Measurements from ENCODE around the gene PHRF1.

PHRF1 gene

DNA sequence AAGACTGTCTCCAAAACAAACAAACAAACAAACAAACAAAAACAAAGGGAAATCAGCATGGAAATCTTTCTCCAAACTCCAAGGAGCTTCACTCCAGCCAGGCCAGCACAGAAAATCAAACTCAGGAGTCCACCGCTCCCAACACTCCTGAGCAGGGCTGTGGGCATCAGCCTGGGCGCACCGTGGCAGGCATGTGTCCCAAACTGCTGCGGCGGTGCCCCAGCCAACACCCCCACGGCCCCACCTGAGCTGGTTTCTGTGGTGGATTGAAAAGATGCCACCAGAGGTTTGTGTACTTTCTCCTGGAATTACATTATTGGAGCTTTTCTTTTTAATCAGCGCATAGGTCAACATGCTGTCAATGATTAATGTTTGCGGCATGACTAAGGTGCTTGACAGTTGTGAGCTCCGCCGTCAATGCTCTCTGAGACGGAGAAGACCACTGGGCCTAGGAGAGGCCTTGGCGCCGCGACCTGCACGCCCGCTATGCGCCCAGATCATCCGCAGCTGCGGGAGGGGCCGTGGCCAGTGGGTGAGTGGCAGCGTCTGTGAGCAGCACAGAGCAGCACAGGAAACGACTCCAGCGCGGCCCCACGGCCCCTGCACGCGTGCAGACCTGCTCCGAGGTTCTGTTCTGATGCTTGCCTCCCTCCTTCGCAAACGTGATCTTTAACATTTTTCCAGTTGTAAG is 78.9 kb downstream of the PHRF1 start:
- H3K4me3 ChIP-seq (replicated peaks; ENCODE audit: low read depth, low read length): no peak overlapping the region
- H3K36me3 ChIP-seq (ENCODE audit: control insufficient read depth, insufficient read depth, low read length): peaks cover 5% of the 10 kb centered on the region
- no peak for DNase-seq (ENCODE audit: extremely low read depth, insufficient read length)
- H3K27me3 ChIP-seq (replicated peaks; ENCODE audit: control insufficient read depth, insufficient read depth, low read length): no peaks in the 10 kb centered on the region
- TF ChIP-seq, protein P1, sequence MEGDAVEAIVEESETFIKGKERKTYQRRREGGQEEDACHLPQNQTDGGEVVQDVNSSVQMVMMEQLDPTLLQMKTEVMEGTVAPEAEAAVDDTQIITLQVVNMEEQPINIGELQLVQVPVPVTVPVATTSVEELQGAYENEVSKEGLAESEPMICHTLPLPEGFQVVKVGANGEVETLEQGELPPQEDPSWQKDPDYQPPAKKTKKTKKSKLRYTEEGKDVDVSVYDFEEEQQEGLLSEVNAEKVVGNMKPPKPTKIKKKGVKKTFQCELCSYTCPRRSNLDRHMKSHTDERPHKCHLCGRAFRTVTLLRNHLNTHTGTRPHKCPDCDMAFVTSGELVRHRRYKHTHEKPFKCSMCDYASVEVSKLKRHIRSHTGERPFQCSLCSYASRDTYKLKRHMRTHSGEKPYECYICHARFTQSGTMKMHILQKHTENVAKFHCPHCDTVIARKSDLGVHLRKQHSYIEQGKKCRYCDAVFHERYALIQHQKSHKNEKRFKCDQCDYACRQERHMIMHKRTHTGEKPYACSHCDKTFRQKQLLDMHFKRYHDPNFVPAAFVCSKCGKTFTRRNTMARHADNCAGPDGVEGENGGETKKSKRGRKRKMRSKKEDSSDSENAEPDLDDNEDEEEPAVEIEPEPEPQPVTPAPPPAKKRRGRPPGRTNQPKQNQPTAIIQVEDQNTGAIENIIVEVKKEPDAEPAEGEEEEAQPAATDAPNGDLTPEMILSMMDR (IDR thresholded peaks at IDR 0.05; ENCODE audit: insufficient read depth, low read length, poor library complexity, severe bottlenecking): no peak

DNA sequence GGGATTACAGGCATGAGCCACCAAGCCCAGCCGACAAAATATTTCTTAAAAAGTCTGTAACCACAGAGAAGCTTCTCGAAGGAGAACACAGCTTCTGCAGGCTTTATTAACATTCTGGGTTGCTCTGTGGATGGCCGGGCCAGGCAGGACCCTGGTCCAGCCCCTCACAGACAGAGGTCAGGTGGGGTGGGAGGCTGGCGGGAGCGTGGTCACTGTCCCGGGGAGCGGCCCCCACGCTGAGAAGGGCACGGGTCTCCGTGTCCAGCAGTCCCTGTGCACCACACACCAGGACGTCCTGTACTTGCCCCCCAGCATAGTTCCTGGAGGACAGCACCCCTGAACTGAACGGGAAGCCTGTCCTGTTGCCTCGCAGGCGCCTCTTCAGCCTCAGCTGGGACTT is 80.2 kb downstream of the PHRF1 start:
- TF ChIP-seq, protein P1 (IDR thresholded peaks at IDR 0.05; ENCODE audit: insufficient read depth, low read length, poor library complexity, severe bottlenecking): no peak
- no peak overlapping the region for H3K4me3 ChIP-seq (replicated peaks; ENCODE audit: low read depth, low read length)
- H3K36me3 ChIP-seq (ENCODE audit: control insufficient read depth, insufficient read depth, low read length): peaks cover 5% of the 10 kb centered on the region
- no peak for DNase-seq (ENCODE audit: extremely low read depth, insufficient read length)
- H3K27me3 ChIP-seq (replicated peaks; ENCODE audit: control insufficient read depth, insufficient read depth, low read length): no peaks in the 10 kb centered on the region

DNA sequence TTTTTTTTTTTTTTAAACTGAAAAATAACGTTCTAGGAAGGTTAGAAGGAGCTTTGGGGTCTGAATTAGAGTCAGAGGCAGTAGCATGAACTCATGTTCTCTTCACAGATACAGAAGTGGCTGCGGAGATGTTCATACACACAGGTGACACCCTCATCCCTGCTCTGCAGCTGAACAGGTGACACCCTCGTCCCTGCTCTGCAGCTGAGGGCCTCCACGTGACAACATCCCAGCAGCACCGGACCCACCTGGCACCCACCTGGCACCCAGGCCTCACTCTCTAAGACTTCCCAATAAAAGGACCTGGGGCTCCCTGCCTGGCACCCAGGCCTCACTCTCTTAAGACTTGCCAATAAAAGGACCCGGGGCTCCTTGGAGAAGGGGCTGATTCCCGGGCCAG is 80.6 kb downstream of the PHRF1 start:
- no peak for DNase-seq (ENCODE audit: extremely low read depth, insufficient read length)
- Histone ChIP-seq H3K36me3 (ENCODE audit: control insufficient read depth, insufficient read depth, low read length) (peaks cover 5% of the 10 kb centered on the region), H3K27me3 (replicated peaks; ENCODE audit: control insufficient read depth, insufficient read depth, low read length) (no peaks in the 10 kb centered on the region), H3K4me3 (replicated peaks; ENCODE audit: low read depth, low read length) (no peak overlapping the region)
- TF ChIP-seq, protein P1 (IDR thresholded peaks at IDR 0.05; ENCODE audit: insufficient read depth, low read length, poor library complexity, severe bottlenecking): no peak

DNA sequence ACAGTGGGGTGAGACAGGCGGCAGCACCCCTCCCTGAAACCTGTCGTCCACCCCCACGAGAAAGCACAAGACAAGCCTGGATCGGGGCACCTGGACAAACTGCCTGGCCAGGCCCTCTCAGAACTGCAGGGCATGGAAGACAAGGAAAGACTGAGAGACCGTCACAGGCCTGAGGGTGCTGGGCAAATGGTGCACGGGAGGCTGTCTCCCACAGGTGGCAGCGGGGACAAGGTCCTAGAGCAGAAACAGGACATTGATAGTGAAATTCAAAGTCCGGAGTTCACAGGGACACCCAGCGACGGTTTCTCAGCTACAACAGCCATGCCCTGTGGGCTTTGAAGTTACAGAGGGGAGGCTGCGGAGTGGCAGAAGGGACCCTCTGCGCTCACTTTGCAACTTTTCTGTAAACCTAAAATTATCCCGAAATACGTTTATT is 81.4 kb downstream of the PHRF1 start:
- Histone ChIP-seq H3K4me3 (replicated peaks; ENCODE audit: low read depth, low read length) (no peak overlapping the region), H3K36me3 (ENCODE audit: control insufficient read depth, insufficient read depth, low read length) (peaks cover 5% of the 10 kb centered on the region), H3K27me3 (replicated peaks; ENCODE audit: control insufficient read depth, insufficient read depth, low read length) (no peaks in the 10 kb centered on the region)
- no peak for DNase-seq (ENCODE audit: extremely low read depth, insufficient read length)
- TF ChIP-seq, protein P1 (IDR thresholded peaks at IDR 0.05; ENCODE audit: insufficient read depth, low read length, poor library complexity, severe bottlenecking): no peak

DNA sequence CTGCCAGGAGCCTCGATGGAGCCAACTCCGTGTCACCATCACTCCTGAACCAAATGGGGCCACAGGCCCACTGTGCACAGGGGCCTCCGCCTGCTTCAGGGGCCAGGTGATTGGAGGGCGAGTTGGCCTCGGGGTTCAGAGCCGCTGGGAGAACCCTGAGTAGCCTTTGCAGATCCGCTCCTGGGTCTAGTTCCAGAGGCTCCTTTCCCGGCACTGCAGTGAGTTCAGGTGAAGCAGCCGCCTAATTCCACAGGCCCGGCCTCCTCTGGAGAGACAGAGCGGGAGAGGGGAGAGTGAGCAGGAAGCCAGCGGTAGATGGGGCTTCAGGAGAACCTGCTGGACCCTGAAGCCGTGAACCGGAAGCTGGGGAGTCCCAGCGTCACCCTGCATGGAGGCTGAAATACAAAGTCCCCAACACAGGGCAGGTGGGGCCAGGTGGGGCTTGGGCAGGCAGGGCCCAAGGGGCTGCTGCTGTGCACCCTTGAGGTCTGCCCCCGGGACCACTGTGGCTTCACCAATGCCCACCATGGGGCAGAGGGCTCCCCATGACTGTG is 83.3 kb downstream of the PHRF1 start:
- no peak overlapping the region for H3K4me3 ChIP-seq (replicated peaks; ENCODE audit: low read depth, low read length)
- no peak for DNase-seq (ENCODE audit: extremely low read depth, insufficient read length)
- H3K27me3 ChIP-seq (replicated peaks; ENCODE audit: control insufficient read depth, insufficient read depth, low read length): no peaks in the 10 kb centered on the region
- peaks cover 10% of the 10 kb centered on the region for H3K36me3 ChIP-seq (ENCODE audit: control insufficient read depth, insufficient read depth, low read length)
- TF ChIP-seq, protein P1 (IDR thresholded peaks at IDR 0.05; ENCODE audit: insufficient read depth, low read length, poor library complexity, severe bottlenecking): no peak
